A549 (cell line): ENCODE measurements around the gene TECPR2.

Experiments
- CTCF ChIP-seq: fragments of >200 bp; sonication (Bioruptor Twin); formaldehyde crosslinking; IDR thresholded peaks from 3 replicates; pipeline ENCODE4 v1.5.1; 2016
- EHMT2 ChIP-seq: fragments of 200-600 bp; sonication (generic); IDR thresholded peaks from 2 replicates; pipeline ENCODE4 v1.6.1; 2016; ENCODE audit warnings: antibody characterized with exemption, low read depth, mild to moderate bottlenecking, moderate library complexity
- KDM1A ChIP-seq: fragments of 200-600 bp; sonication (generic); IDR thresholded peaks from 2 replicates; pipeline ENCODE4 v1.6.1; 2016; ENCODE audit warnings: low read depth, mild to moderate bottlenecking
- KDM5A ChIP-seq: fragments of 200-600 bp; sonication (generic); IDR thresholded peaks from 2 replicates; pipeline ENCODE4 v1.6.1; 2016; ENCODE audit warnings: antibody characterized with exemption, mild to moderate bottlenecking
- MAX ChIP-seq: IDR thresholded peaks from 2 replicates; pipeline ENCODE4 v1.6.1; 2012
- MYC ChIP-seq: IDR thresholded peaks from 2 replicates; pipeline ENCODE4 v1.6.1; 2012; ENCODE audit warnings: mild to moderate bottlenecking, inconsistent platforms, low read length, improper control_type of control experiment, borderline replicate concordance
- POLR2A ChIP-seq: IDR thresholded peaks from 2 replicates; pipeline ENCODE4 v1.6.1; 2012; ENCODE audit warnings: mild to moderate bottlenecking, low read length

- TF ChIP-seq EHMT2 = no peak
- TF ChIP-seq CTCF = no peak
- TF ChIP-seq KDM1A = no peak
- TF ChIP-seq KDM5A = no peak
- no peak for TF ChIP-seq MAX
- TF ChIP-seq POLR2A = no peak
- no peak for TF ChIP-seq MYC
Measured at GRCh38 chr14:102338724-102339123, 24.0 kb upstream of the TECPR2 start.
